H1 (cell line): ENCODE results near the gene PMEPA1. TPM values are rescaled to one million over a fixed set of nuclear protein-coding genes. Genes with fewer than 3 reads are reported as not detected.

Source experiments
- CTCF ChIA-PET: fragments of 300-600 bp; sonication (Branson Sonifier 250); formaldehyde crosslinking; loops from one replicate; lab custom pipeline; 2021; ENCODE audit not compliant: partially characterized antibody; lab: Charles Lee
- POLR2A ChIA-PET: fragments of 300-600 bp; sonication (Branson Sonifier 250); formaldehyde crosslinking; loops from one replicate; lab custom pipeline; 2021; ENCODE audit warnings: inconsistent platforms; ENCODE audit not compliant: partially characterized antibody; lab: Charles Lee
- DNase-seq, 2 experiments: peaks; one replicate each; pipeline versions ENCODE4 v3.0.0 to v3.0.0-alpha.2; 2010 to 2022; ENCODE audit warnings: low spot score in 2 of 2, low read depth in 1 of 2, mixed read lengths in 1 of 2
- FAIRE-seq: peaks from 2 replicates; lab custom pipeline; 2011; peaks lifted over from hg19 to GRCh38; lab: Jason Lieb, UNC
- H2AFZ ChIP-seq: 2 replicates; pipeline ENCODE4 v1.8.1; 2012; ENCODE audit warnings: low read length, inconsistent platforms
- H2AK5ac ChIP-seq: 2 replicates; pipeline ENCODE4 v1.6.1; 2013; ENCODE audit warnings: low read depth, low read length
- H2BK120ac ChIP-seq: replicated peaks from 2 replicates; pipeline ENCODE3; 2013; ENCODE audit warnings: low read depth, low read length, inconsistent platforms
- H2BK12ac ChIP-seq: 2 replicates; pipeline ENCODE4 v1.6.1; 2013; ENCODE audit warnings: low read depth, low read length
- H2BK15ac ChIP-seq: 2 replicates; pipeline ENCODE4 v1.6.1; 2013; ENCODE audit warnings: low read length
- H2BK20ac ChIP-seq: 2 replicates; pipeline ENCODE4 v1.6.1; 2013; ENCODE audit warnings: low read length
- H2BK5ac ChIP-seq: 2 replicates; pipeline ENCODE4 v1.6.1; 2013; ENCODE audit warnings: low read depth, low read length
- H3K14ac ChIP-seq: 2 replicates; pipeline ENCODE4 v1.6.1; 2013; ENCODE audit warnings: inconsistent platforms; ENCODE audit not compliant: insufficient read length
- H3K18ac ChIP-seq: 2 replicates; pipeline ENCODE4 v1.6.1; 2013; ENCODE audit warnings: low read length; ENCODE audit errors: extremely low read depth
- H3K23ac ChIP-seq: 2 replicates; pipeline ENCODE4 v1.6.1; 2013; ENCODE audit warnings: inconsistent platforms; ENCODE audit not compliant: insufficient read length
- H3K23me2 ChIP-seq: 2 replicates; pipeline ENCODE4 v1.6.1; 2013; ENCODE audit warnings: low read depth, low read length
- H3K27ac ChIP-seq: 2 replicates; pipeline ENCODE4 v1.6.1; 2011; ENCODE audit warnings: low read depth, low read length, inconsistent platforms
- H3K27me3 ChIP-seq, 4 experiments: replicated peaks in 1 of 4; 1 replicate in 1 of 4; 2 replicates in 3 of 4; pipeline versions ENCODE4 v1.6.1 to v1.8.1; 2011 to 2013; ENCODE audit warnings: low read length in 3 of 4, mild to moderate bottlenecking in 3 of 4, inconsistent platforms in 2 of 4, mixed read lengths in 2 of 4, moderate library complexity in 1 of 4; ENCODE audit not compliant: control insufficient read depth in 3 of 4, insufficient read depth in 3 of 4; ENCODE audit errors: extremely low read depth in 1 of 4
- H3K36me3 ChIP-seq, 4 experiments: 2 replicates each; pipeline versions ENCODE4 v1.6.1 to v1.8.1; 2011 to 2013; ENCODE audit warnings: mild to moderate bottlenecking in 4 of 4, low read length in 3 of 4, moderate library complexity in 2 of 4, control low read depth in 1 of 4, inconsistent platforms in 1 of 4; ENCODE audit not compliant: insufficient read depth in 4 of 4, control insufficient read depth in 2 of 4
- H3K4ac ChIP-seq: replicated peaks from 2 replicates; pipeline ENCODE3; 2013; ENCODE audit warnings: low read length, low read depth, mixed read lengths, inconsistent platforms; ENCODE audit not compliant: insufficient read length
- H3K4me1 ChIP-seq, 4 experiments: replicated peaks in 1 of 4; 1 replicate in 1 of 4; 2 replicates in 3 of 4; pipeline versions ENCODE4 v1.6.1 to v1.8.1; 2011 to 2013; ENCODE audit warnings: low read length in 3 of 4, inconsistent platforms in 2 of 4, mixed read lengths in 1 of 4; ENCODE audit not compliant: insufficient read depth in 4 of 4, control insufficient read depth in 3 of 4
- H3K4me2 ChIP-seq, 2 experiments: 2 replicates each; pipeline versions ENCODE4 v1.6.1 to v1.8.1; 2011 to 2013; ENCODE audit warnings: low read depth in 2 of 2, low read length in 2 of 2, control low read depth in 1 of 2, inconsistent platforms in 1 of 2, mild to moderate bottlenecking in 1 of 2; ENCODE audit not compliant: insufficient read depth in 1 of 2
- H3K4me3 ChIP-seq, 4 experiments: fragments of 200-600, 300-600 bp in 1 of 4; sonication (generic), shearing (Covaris generic), sonication (Bioruptor Twin) in 1 of 4; 2 replicates each; pipeline versions ENCODE4 v1.5.1 to v1.8.1; 2011 to 2016; ENCODE audit warnings: low read length in 4 of 4, low read depth in 3 of 4, control low read depth in 2 of 4, inconsistent platforms in 2 of 4, mild to moderate bottlenecking in 2 of 4, mixed read lengths in 1 of 4, moderate library complexity in 1 of 4; ENCODE audit not compliant: insufficient read depth in 2 of 4; ENCODE audit errors: extremely low read depth in 1 of 4
- H3K56ac ChIP-seq: replicated peaks from 2 replicates; pipeline ENCODE3; 2013; ENCODE audit warnings: low read depth, mild to moderate bottlenecking, mixed read lengths, low read length, inconsistent platforms; ENCODE audit not compliant: insufficient read length
- H3K79me1 ChIP-seq: 2 replicates; pipeline ENCODE4 v1.6.1; 2013; ENCODE audit warnings: low read depth, low read length, control low read depth
- H3K79me2 ChIP-seq, 2 experiments: 2 replicates each; pipeline versions ENCODE4 v1.6.1 to v1.8.1; 2012 to 2013; ENCODE audit warnings: low read length in 2 of 2, mild to moderate bottlenecking in 2 of 2, inconsistent platforms in 1 of 2; ENCODE audit not compliant: insufficient read depth in 2 of 2, control insufficient read depth in 1 of 2
- H3K9ac ChIP-seq, 4 experiments: replicated peaks in 1 of 4; 1 replicate in 1 of 4; 2 replicates in 3 of 4; pipeline versions ENCODE4 v1.6.1 to v1.8.1; 2011 to 2013; ENCODE audit warnings: low read depth in 3 of 4, low read length in 3 of 4, control low read depth in 2 of 4, mild to moderate bottlenecking in 2 of 4, moderate library complexity in 2 of 4, inconsistent platforms in 1 of 4; ENCODE audit errors: extremely low read depth in 1 of 4
- H3K9me3 ChIP-seq, 2 experiments: 2 replicates each; pipeline versions ENCODE4 v1.6.1 to v1.8.1; 2012 to 2013; ENCODE audit warnings: mild to moderate bottlenecking in 2 of 2, moderate library complexity in 2 of 2, control low read depth in 1 of 2, inconsistent platforms in 1 of 2, low read depth in 1 of 2, low read length in 1 of 2, mixed read lengths in 1 of 2; ENCODE audit not compliant: insufficient read depth in 2 of 2
- H4K20me1 ChIP-seq, 2 experiments: replicated peaks in 1 of 2; 2 replicates each; pipeline versions ENCODE3 to v1.8.1; 2011 to 2013; ENCODE audit warnings: inconsistent platforms in 2 of 2, low read length in 2 of 2, mild to moderate bottlenecking in 1 of 2; ENCODE audit not compliant: insufficient read depth in 2 of 2, control insufficient read depth in 1 of 2
- H4K5ac ChIP-seq: 2 replicates; pipeline ENCODE4 v1.6.1; 2013; ENCODE audit warnings: low read length, low read depth, mixed read lengths, inconsistent platforms; ENCODE audit not compliant: insufficient read length
- H4K8ac ChIP-seq: 2 replicates; pipeline ENCODE4 v1.8.0; 2013; ENCODE audit warnings: mild to moderate bottlenecking, moderate library complexity, low read length, inconsistent platforms; ENCODE audit not compliant: insufficient read depth; ENCODE audit errors: extremely low read depth
- H4K91ac ChIP-seq: replicated peaks from 2 replicates; pipeline ENCODE3; 2013; ENCODE audit warnings: low read length, mixed read lengths, inconsistent platforms; ENCODE audit not compliant: insufficient read length
- FOSL1 ChIP-seq: IDR thresholded peaks from 2 replicates; pipeline ENCODE4 v1.6.1; 2011; ENCODE audit warnings: mild to moderate bottlenecking, low read depth, low read length, moderate library complexity; ENCODE audit not compliant: insufficient read depth
- HDAC2 ChIP-seq, 2 experiments: fragments of 300-600 bp in 1 of 2; sonication (generic) in 1 of 2; IDR thresholded peaks; 2 replicates each; pipeline ENCODE4 v1.6.1; 2011 to 2012; ENCODE audit warnings: low read depth in 2 of 2, low read length in 2 of 2, mild to moderate bottlenecking in 2 of 2, moderate library complexity in 2 of 2, borderline replicate concordance in 1 of 2, inconsistent platforms in 1 of 2
- KDM1A ChIP-seq: fragments of 200-600, 300-600 bp; sonication (generic); IDR thresholded peaks from 2 replicates; pipeline ENCODE4 v1.7.1; 2016; ENCODE audit warnings: mild to moderate bottlenecking, low read length, borderline replicate concordance
- KDM4A ChIP-seq: IDR thresholded peaks from one replicate; pipeline ENCODE4 v1.7.1; 2012; ENCODE audit warnings: low read depth, mild to moderate bottlenecking, moderate library complexity, low read length, inconsistent platforms; ENCODE audit not compliant: severe bottlenecking
- WGBS, 2 experiments: shearing (Covaris generic) in 1 of 2; methylation state at CpG; one replicate each; pipeline versions ENCODE4 v1.1.6 to v1.1.7; 2013 to 2015; ENCODE audit warnings: low lambda C conversion rate in 2 of 2, mixed read lengths in 2 of 2, inconsistent platforms in 1 of 2, low coverage in 1 of 2, missing lambda C conversion rate in 1 of 2; ENCODE audit not compliant: insufficient replicate concordance in 2 of 2, insufficient coverage in 1 of 2, insufficient read length in 1 of 2; ENCODE audit errors: extremely low coverage in 1 of 2, missing lambda C conversion rate in 1 of 2; 5-methylcytosine and 5-hydroxymethylcytosine counted together
- polyA plus RNA-seq, 7 experiments: library from polyadenylated mRNA; depleted of rRNA in 3 of 7; stranded (reverse) in 5 of 7; unstranded in 2 of 7; fragments of >200 nt in 5 of 7; fragments of 200-250 nt in 2 of 7; gene quantifications; 1 replicate in 5 of 7; 2 replicates in 1 of 7; 4 replicates in 1 of 7; pipeline versions ENCODE4 v1.2.1 to v1.2.3, GENCODE V29; 2011 to 2013; ENCODE audit warnings: missing spikeins in 2 of 7, mixed read lengths in 2 of 7
- total RNA-seq: library from RNA; stranded (reverse); fragmentation: NEBNext Ultra II Directional; extraction: Animal tissue kit (Norgen Biotek cat#: 25700); gene quantifications from 2 replicates; pipeline ENCODE4 v1.2.1, GENCODE V29; 2021

PMEPA1 gene
- total and polyA plus RNA-seq, 2 of the 8 experiments (the other 6 are each of a cell fraction or from before 2014, with no cell fraction given): 12.7 to 20.5 TPM

DNA sequence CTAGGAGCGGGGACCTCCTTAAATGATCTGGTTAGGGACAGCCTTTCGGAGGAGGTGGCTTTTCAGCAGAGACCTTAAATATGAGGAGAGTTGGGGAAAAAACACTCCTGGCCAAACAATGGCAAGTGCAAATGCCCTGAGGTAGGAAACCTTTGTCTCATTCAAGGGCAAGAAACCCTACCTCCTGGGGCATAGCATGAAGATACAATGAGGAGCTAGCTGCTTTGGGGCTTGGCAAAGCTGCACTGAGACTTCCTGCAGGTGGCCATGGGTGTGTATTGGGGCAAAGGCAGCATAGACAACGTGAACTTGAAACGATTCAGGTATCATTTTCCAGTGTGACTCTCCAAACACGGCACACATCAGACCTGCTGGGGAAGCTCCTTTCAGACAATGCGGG is 30.7 kb downstream of the PMEPA1 start:
- Histone ChIP-seq H3K23me2 (no peaks in the 10 kb centered on the region), H2BK20ac (no peak overlapping the region), H3K14ac (no peak overlapping the region), H3K23ac (no peak overlapping the region), H2AFZ (no peak overlapping the region), H3K9ac (no peak overlapping the region), H2AK5ac (no peak overlapping the region), H3K79me2 (peaks cover 4 to 77% of the 10 kb centered on the region in 2 experiments; a peak in 3 of 4 replicates), H4K8ac (no peak overlapping the region), H2BK5ac (no peak overlapping the region), H2BK12ac (peak overlapping the region; percentile 35; the same call in 1 of the 2 replicates), H3K79me1 (peaks cover 40% of the 10 kb centered on the region), H3K56ac (no peak overlapping the region), H2BK15ac (no peak overlapping the region), H3K18ac (no peak overlapping the region), H3K4ac (no peak overlapping the region)
- 87% methylated on average over 6 of the region's 6 CpGs; no CpG with 5 or more reads in 1 of the 2 experiments for WGBS, 2 experiments
- CTCF ChIA-PET: interaction anchor here (1.4 to 2.2 kb wide), 2 partner anchors 10 to 14 kb away, joined by 3 to 13 read pairs; no protein-coding TSS in a partner anchor
- TF ChIP-seq HDAC2 (IDR thresholded peaks at IDR 0.05; ENCODE audit: borderline replicate concordance in 1 of 2, low read depth in 2 of 2, low read length in 2 of 2): 0 out of 4 replicates have a peak, but pooled peaks of 1 of the 2 experiments have one; percentile 41
- peak; percentile 91 for TF ChIP-seq KDM1A
- TF ChIP-seq KDM4A: no peak
- no peak for TF ChIP-seq FOSL1
- TF ChIP-seq, all 59 proteins: peak for 2
- Histone ChIP-seq H3K4me3 (no peak overlapping the region), H3K36me3 (no peaks in the 10 kb centered on the region), H3K27ac (no peak overlapping the region), H4K91ac (no peak overlapping the region), H2BK120ac (no peak overlapping the region), H3K9me3 (no peaks in the 10 kb centered on the region), H4K5ac (no peak overlapping the region), H3K27me3 (no peaks in the 10 kb centered on the region), H3K4me1 (peaks cover 14 to 45% (median 21%) of the 10 kb centered on the region in 4 experiments), H3K4me2 (no peak overlapping the region), H4K20me1 (peaks cover 15 to 25% of the 10 kb centered on the region in 2 experiments)
- POLR2A ChIA-PET: interaction anchor here (1.2 kb wide), 1 partner anchor 15 kb away, joined by 3 read pairs; no protein-coding TSS in a partner anchor
- no peak for FAIRE-seq
- DNase-seq: no peak
